HEK293 (cell line): Measurements from ENCODE around the gene SENP7.
"Not testable (repeated sequence)": the region's sequence is repeated elsewhere in the genome, so short reads cannot be mapped to it uniquely, and the experiment has no call there.

Experiments
- CTCF ChIA-PET: fragments of 350-600 bp; formaldehyde crosslinking; extraction: SDS; loops from one replicate; lab custom pipeline; 2021; ENCODE audit warnings: antibody characterized with exemption; lab: Yijun Ruan, JAX
- POLR2A ChIA-PET: fragments of 300-600 bp; formaldehyde crosslinking; extraction: SDS; loops from one replicate; lab custom pipeline; 2020; ENCODE audit warnings: antibody characterized with exemption, inconsistent platforms; lab: Yijun Ruan, JAX
- H3K27ac ChIP-seq: fragments of 200-500 bp; sonication (Bioruptor generic); 2 replicates; pipeline ENCODE4 v1.5.1; 2014; ENCODE audit warnings: low read depth, low read length, control low read depth, inconsistent platforms; ENCODE audit errors: extremely low read depth
- H3K36me3 ChIP-seq, 2 experiments: fragments of 200-500 bp in 1 of 2; sonication (Bioruptor generic) in 1 of 2; 1 replicate in 1 of 2; 2 replicates in 1 of 2; pipeline ENCODE4 v1.5.1; 2014 to 2017; ENCODE audit warnings: inconsistent platforms in 2 of 2, low read length in 2 of 2; ENCODE audit not compliant: control insufficient read depth in 2 of 2, insufficient read depth in 1 of 2
- H3K4me1 ChIP-seq: fragments of 200-500 bp; sonication (Bioruptor generic); 2 replicates; pipeline ENCODE4 v1.5.1; 2014; ENCODE audit warnings: mild to moderate bottlenecking, low read length, inconsistent platforms; ENCODE audit not compliant: control insufficient read depth, insufficient read depth
- H3K4me3 ChIP-seq: 2 replicates; pipeline ENCODE4 v1.5.1; 2011; ENCODE audit warnings: low read depth, mild to moderate bottlenecking, control low read depth, low read length, moderate library complexity
- H3K9me3 ChIP-seq: fragments of 200-500 bp; sonication (Bioruptor generic); 2 replicates; pipeline ENCODE4 v1.5.1; 2014; ENCODE audit warnings: low read depth, low read length, inconsistent platforms; ENCODE audit not compliant: control insufficient read depth, insufficient read depth
- MEIS1 ChIP-seq: sonication (generic); formaldehyde crosslinking; IDR thresholded peaks from 2 replicates; pipeline ENCODE4 v1.8.1; 2022; ENCODE audit warnings: missing genetic modification reagents, mild to moderate bottlenecking, borderline replicate concordance
- REPIN1 ChIP-seq: fragments of 450-650 bp; formaldehyde crosslinking; IDR thresholded peaks from 2 replicates; pipeline ENCODE4 v1.5.1; 2017; ENCODE audit warnings: missing biosample characterization, missing genetic modification characterization, low read depth
- ZBTB48 ChIP-seq: fragments of 450-650 bp; formaldehyde crosslinking; IDR thresholded peaks from 2 replicates; pipeline ENCODE4 v1.5.1; 2016; ENCODE audit warnings: missing biosample characterization, missing genetic modification characterization
- ZNF146 ChIP-seq: fragments of 450-650 bp; formaldehyde crosslinking; IDR thresholded peaks from 2 replicates; pipeline ENCODE4 v1.5.1; 2016; ENCODE audit warnings: missing biosample characterization, missing genetic modification characterization
- ZNF16 ChIP-seq: fragments of 450-650 bp; formaldehyde crosslinking; IDR thresholded peaks from 2 replicates; pipeline ENCODE4 v1.5.1; 2016; ENCODE audit warnings: low read depth, missing biosample characterization, missing genetic modification characterization
- ZNF202 ChIP-seq: fragments of 450-650 bp; formaldehyde crosslinking; IDR thresholded peaks from 2 replicates; pipeline ENCODE4 v1.5.1; 2016; ENCODE audit warnings: missing biosample characterization, missing genetic modification characterization, borderline replicate concordance
- ZNF23 ChIP-seq: fragments of 450-650 bp; formaldehyde crosslinking; IDR thresholded peaks from 2 replicates; pipeline ENCODE4 v1.5.1; 2016; ENCODE audit warnings: missing biosample characterization, missing genetic modification characterization, borderline replicate concordance
- ZNF354C ChIP-seq: fragments of 450-650 bp; formaldehyde crosslinking; IDR thresholded peaks from 2 replicates; pipeline ENCODE4 v1.5.1; 2016; ENCODE audit warnings: missing biosample characterization, missing genetic modification characterization, low read depth, borderline replicate concordance
- ZNF514 ChIP-seq: fragments of 450-650 bp; formaldehyde crosslinking; IDR thresholded peaks from 2 replicates; pipeline ENCODE4 v1.5.1; 2016; ENCODE audit warnings: missing biosample characterization, missing genetic modification characterization
- ZNF518A ChIP-seq: fragments of 450-650 bp; formaldehyde crosslinking; conservative IDR thresholded peaks from 2 replicates; pipeline ENCODE4 v1.5.1; 2016; ENCODE audit warnings: low read depth, missing biosample characterization, missing genetic modification characterization
- ZNF548 ChIP-seq: fragments of 450-650 bp; formaldehyde crosslinking; IDR thresholded peaks from 2 replicates; pipeline ENCODE4 v1.5.1; 2016; ENCODE audit warnings: missing biosample characterization, missing genetic modification characterization
- ZNF549 ChIP-seq: fragments of 450-650 bp; IDR thresholded peaks from 2 replicates; pipeline ENCODE4 v1.5.1; 2018; ENCODE audit warnings: missing biosample characterization, missing genetic modification characterization, mild to moderate bottlenecking, inconsistent platforms, moderate library complexity
- ZNF580 ChIP-seq: fragments of 450-650 bp; formaldehyde crosslinking; IDR thresholded peaks from 2 replicates; pipeline ENCODE4 v1.5.1; 2016; ENCODE audit warnings: missing biosample characterization, missing genetic modification characterization
- ZSCAN23 ChIP-seq: fragments of 450-650 bp; formaldehyde crosslinking; IDR thresholded peaks from 2 replicates; pipeline ENCODE4 v1.5.1; 2016; ENCODE audit warnings: missing biosample characterization, missing genetic modification characterization
- TF ChIP-seq, protein P1 (sequence below): fragments of 450-650 bp; formaldehyde crosslinking; IDR thresholded peaks from 2 replicates; pipeline ENCODE4 v1.5.1; 2017; ENCODE audit warnings: missing biosample characterization, missing genetic modification characterization
- TF ChIP-seq, protein P2 (sequence below): fragments of 450-650 bp; formaldehyde crosslinking; IDR thresholded peaks from 2 replicates; pipeline ENCODE4 v1.5.1; 2016; ENCODE audit warnings: missing biosample characterization, missing genetic modification characterization

SENP7 gene

DNA sequence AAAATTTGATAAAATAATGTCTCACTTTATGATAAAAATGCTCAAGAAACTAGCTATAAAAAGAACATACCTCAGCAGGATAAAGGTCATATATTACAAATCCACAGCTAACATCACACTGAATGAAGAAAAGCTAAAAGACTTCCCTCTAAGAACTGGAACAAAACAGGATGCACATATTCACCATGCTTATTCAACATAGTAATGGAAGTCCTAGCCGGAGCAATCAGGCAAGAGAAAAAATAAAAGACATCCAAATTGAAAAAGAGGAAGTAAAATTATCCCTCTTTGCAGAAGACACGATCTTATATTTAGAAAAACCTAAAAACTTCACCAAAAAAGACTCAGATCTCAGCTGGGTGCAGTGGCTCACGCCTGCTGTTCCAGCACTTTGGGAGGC is 34.0 kb downstream of the SENP7 start:
- Histone ChIP-seq H3K4me3 (no peak overlapping the region), H3K9me3 (no peaks in the 10 kb centered on the region), H3K36me3 (no peaks in the 10 kb centered on the region), H3K4me1 (no peaks in the 10 kb centered on the region), H3K27ac (no peak overlapping the region)
- ChIA-PET CTCF (no interaction called here), POLR2A (no interaction called here)
- TF ChIP-seq ZNF202 (tag by site-specific recombination), result no peak
- TF ChIP-seq ZBTB48, result no peak
- TF ChIP-seq ZNF549 (tag by site-specific recombination), result no peak
- TF ChIP-seq MEIS1, result no peak
- TF ChIP-seq ZNF514 (tag by site-specific recombination), result no peak
- TF ChIP-seq ZSCAN23 (tag by site-specific recombination), result no peak
- TF ChIP-seq REPIN1, result no peak
- TF ChIP-seq ZNF16 (tag by site-specific recombination), result no peak
- no peak for TF ChIP-seq ZNF354C
- TF ChIP-seq, protein P1, sequence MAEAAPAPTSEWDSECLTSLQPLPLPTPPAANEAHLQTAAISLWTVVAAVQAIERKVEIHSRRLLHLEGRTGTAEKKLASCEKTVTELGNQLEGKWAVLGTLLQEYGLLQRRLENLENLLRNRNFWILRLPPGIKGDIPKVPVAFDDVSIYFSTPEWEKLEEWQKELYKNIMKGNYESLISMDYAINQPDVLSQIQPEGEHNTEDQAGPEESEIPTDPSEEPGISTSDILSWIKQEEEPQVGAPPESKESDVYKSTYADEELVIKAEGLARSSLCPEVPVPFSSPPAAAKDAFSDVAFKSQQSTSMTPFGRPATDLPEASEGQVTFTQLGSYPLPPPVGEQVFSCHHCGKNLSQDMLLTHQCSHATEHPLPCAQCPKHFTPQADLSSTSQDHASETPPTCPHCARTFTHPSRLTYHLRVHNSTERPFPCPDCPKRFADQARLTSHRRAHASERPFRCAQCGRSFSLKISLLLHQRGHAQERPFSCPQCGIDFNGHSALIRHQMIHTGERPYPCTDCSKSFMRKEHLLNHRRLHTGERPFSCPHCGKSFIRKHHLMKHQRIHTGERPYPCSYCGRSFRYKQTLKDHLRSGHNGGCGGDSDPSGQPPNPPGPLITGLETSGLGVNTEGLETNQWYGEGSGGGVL, result no peak
- no peak for TF ChIP-seq ZNF580
- no peak for TF ChIP-seq ZNF548
- TF ChIP-seq, protein P2, sequence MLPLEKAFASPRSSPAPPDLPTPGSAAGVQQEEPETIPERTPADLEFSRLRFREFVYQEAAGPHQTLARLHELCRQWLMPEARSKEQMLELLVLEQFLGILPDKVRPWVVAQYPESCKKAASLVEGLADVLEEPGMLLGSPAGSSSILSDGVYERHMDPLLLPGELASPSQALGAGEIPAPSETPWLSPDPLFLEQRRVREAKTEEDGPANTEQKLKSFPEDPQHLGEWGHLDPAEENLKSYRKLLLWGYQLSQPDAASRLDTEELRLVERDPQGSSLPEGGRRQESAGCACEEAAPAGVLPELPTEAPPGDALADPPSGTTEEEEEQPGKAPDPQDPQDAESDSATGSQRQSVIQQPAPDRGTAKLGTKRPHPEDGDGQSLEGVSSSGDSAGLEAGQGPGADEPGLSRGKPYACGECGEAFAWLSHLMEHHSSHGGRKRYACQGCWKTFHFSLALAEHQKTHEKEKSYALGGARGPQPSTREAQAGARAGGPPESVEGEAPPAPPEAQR (tag by site-specific recombination), result no peak
- no peak for TF ChIP-seq ZNF518A
- no peak for TF ChIP-seq ZNF23 (tag by site-specific recombination)

DNA sequence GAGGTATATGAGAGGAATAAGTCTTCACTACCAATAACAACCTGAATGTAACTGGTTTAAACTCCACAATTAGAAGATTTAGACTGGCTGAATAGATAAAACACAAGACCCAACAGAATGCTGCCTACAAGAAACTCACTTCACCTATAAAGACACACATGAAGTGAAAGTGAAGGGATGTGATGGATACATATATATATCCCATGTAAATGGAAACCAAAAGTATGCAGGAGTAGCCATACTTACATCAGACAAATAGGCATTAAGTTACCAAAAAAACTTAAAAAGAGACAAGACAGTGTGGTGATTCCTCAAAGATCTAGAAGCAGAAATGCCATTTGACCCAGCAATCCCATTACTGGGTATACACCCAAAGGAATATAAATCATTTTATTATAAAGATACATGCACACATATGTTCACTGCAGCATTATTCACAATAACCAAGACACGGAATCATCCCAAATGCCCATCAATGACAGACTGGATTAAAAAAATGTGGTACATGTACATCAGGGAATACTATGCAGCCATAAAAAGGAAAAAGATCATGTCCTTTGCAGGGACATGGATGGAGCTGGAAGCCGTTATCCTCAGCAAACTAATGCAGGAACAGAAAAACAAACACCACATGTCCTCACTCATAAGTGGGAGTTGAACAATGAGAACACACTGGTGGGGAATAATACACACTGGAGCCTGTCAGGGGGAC is 38.0 kb downstream of the SENP7 start:
- H3K27ac ChIP-seq, H3K9me3 ChIP-seq, CTCF ChIA-PET, H3K36me3 ChIP-seq, POLR2A ChIA-PET, H3K4me3 ChIP-seq, H3K4me1 ChIP-seq: not testable (repeated sequence)
- peak; percentile 37; the same call in 1 of the 2 replicates for TF ChIP-seq ZNF146 (tag by site-specific recombination)

- CTCF ChIA-PET, H3K27ac ChIP-seq, H3K36me3 ChIP-seq, H3K9me3 ChIP-seq, H3K4me3 ChIP-seq, H3K4me1 ChIP-seq, POLR2A ChIA-PET: not testable (repeated sequence)
Observed at GRCh38 chr3:101468676-101469075, 44.3 kb downstream of the SENP7 start.

- H3K36me3 ChIP-seq, H3K4me3 ChIP-seq, H3K9me3 ChIP-seq, H3K27ac ChIP-seq, POLR2A ChIA-PET, H3K4me1 ChIP-seq, CTCF ChIA-PET: not testable (repeated sequence)
Observed at GRCh38 chr3:101467310-101467663, 45.7 kb downstream of the SENP7 start.
